Karpas-422 (cell line): ENCODE data around the gene SPON1. TPM values are rescaled to one million over a fixed set of nuclear protein-coding genes. Genes with fewer than 3 reads are reported as not detected.

Experiments used
- DNase-seq: peaks from one replicate; pipeline ENCODE4 v3.0.0-alpha.2; 2015
- H2AFZ ChIP-seq: fragments of 200-600 bp; sonication (generic); 2 replicates; pipeline ENCODE4 v1.6.1; 2014; ENCODE audit warnings: antibody characterized with exemption, low read length, mixed read lengths
- H3K27ac ChIP-seq: fragments of 200-600 bp; sonication (generic); 2 replicates; pipeline ENCODE4 v1.5.1; 2014; ENCODE audit warnings: mild to moderate bottlenecking, low read length, moderate library complexity
- H3K27me3 ChIP-seq: fragments of 200-600 bp; sonication (generic); 2 replicates; pipeline ENCODE4 v1.6.1; 2014; ENCODE audit warnings: low read length, mixed read lengths
- H3K36me3 ChIP-seq: fragments of 200-600 bp; sonication (generic); 2 replicates; pipeline ENCODE4 v1.6.1; 2014; ENCODE audit warnings: low read length, mixed read lengths; ENCODE audit not compliant: insufficient read depth
- H3K4me1 ChIP-seq: fragments of 200-600 bp; sonication (generic); 2 replicates; pipeline ENCODE4 v1.6.1; 2014; ENCODE audit warnings: mild to moderate bottlenecking, low read length, mixed read lengths
- H3K4me2 ChIP-seq: fragments of 200-600 bp; sonication (generic); 2 replicates; pipeline ENCODE4 v1.6.1; 2014; ENCODE audit warnings: low read length, low read depth, mild to moderate bottlenecking; ENCODE audit not compliant: poor library complexity, severe bottlenecking
- H3K4me3 ChIP-seq: fragments of 200-600 bp; sonication (generic); 2 replicates; pipeline ENCODE4 v1.5.1; 2014; ENCODE audit warnings: mild to moderate bottlenecking, antibody characterized with exemption, low read length, mixed read lengths
- H3K79me2 ChIP-seq: fragments of 200-600 bp; sonication (generic); 2 replicates; pipeline ENCODE4 v1.6.1; 2014; ENCODE audit warnings: mild to moderate bottlenecking, low read length, mixed read lengths
- H3K9ac ChIP-seq: fragments of 200-600 bp; sonication (generic); 2 replicates; pipeline ENCODE4 v1.6.0; 2014; ENCODE audit warnings: low read length
- H3K9me2 ChIP-seq: fragments of 200-600 bp; sonication (generic), shearing (Covaris generic); replicated peaks from 2 replicates; pipeline ENCODE4 v1.6.0; 2014; ENCODE audit warnings: mild to moderate bottlenecking, low read length, moderate library complexity; ENCODE audit not compliant: insufficient read depth
- H3K9me3 ChIP-seq: fragments of 300-700, 200-600 bp; sonication (generic); 2 replicates; pipeline ENCODE4 v1.6.1; 2014; ENCODE audit warnings: low read length, mixed read lengths
- H4K20me1 ChIP-seq: fragments of 200-600 bp; sonication (generic); 2 replicates; pipeline ENCODE4 v1.6.1; 2014; ENCODE audit warnings: mild to moderate bottlenecking, antibody characterized with exemption, low read length, low read depth; ENCODE audit not compliant: insufficient read depth
- total RNA-seq: library from RNA; depleted of rRNA; stranded (reverse); fragments of >200 nt; shearing (Covaris generic); gene quantifications from 2 replicates; pipeline ENCODE4 v1.2.3, GENCODE V29; 2014; ENCODE audit warnings: low replicate concordance

Gene SPON1
- total RNA-seq, 1 experiment from 2014 or later = not detected

DNA sequence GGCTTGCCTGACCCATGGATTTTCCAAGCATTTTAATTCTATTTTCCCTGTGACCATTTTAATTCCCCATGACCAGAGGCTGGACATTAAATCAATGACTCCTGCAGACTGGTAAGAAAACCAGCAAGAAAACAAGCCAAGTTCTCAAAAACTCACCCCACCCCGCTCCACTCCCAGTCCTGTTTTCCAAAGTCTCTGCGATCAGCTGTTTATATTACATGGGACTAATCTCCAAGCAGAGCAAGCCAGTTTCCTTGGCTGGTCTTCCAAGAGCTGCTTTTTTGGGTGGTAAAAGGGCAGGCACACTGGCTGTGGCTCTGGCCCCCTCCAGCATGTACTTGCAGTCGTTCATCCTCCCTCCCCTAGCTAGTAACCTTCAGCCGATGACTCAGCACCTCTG is 298.5 kb downstream of the SPON1 start:
- Histone ChIP-seq H2AFZ (no peak overlapping the region), H3K9ac (no peak overlapping the region), H3K36me3 (no peaks in the 10 kb centered on the region), H4K20me1 (no peaks in the 10 kb centered on the region), H3K27me3 (no peaks in the 10 kb centered on the region), H3K27ac (no peak overlapping the region), H3K4me3 (no peak overlapping the region), H3K4me2 (no peak overlapping the region), H3K9me3 (no peaks in the 10 kb centered on the region), H3K4me1 (no peaks in the 10 kb centered on the region), H3K9me2 (no peaks in the 10 kb centered on the region), H3K79me2 (no peaks in the 10 kb centered on the region)
- no peak for DNase-seq

DNA sequence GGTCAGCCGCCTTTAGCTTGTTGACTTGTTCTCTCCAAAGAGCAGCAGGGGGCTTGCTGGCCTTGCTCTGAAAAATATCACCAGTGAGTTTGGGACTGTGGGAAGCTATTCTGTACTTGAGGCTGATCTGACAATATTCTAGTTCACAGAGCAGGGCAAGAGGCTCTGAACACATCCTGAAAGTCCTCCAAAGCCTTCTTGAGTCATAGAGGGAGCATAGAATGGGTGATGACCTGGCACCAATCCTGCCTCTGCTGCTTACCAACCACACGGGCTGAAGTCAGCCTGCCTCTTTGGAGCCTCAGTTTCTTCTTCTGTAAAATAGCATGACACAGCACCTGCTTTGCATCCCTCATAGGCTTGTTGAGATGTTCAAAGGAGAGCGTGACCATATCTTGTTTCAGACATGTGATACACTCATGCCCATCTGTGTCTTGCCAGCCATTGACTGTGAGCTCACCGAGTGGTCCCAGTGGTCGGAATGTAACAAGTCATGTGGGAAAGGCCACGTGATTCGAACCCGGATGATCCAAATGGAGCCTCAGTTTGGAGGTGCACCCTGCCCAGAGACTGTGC is 299.8 kb downstream of the SPON1 start:
- H4K20me1 ChIP-seq = no peaks in the 10 kb centered on the region
- no peaks in the 10 kb centered on the region for H3K9me3 ChIP-seq
- no peak overlapping the region for H3K9ac ChIP-seq
- H2AFZ ChIP-seq = no peak overlapping the region
- no peaks in the 10 kb centered on the region for H3K9me2 ChIP-seq
- H3K79me2 ChIP-seq = no peaks in the 10 kb centered on the region
- no peak for DNase-seq
- H3K27me3 ChIP-seq = no peaks in the 10 kb centered on the region
- H3K4me3 ChIP-seq = no peak overlapping the region
- no peak overlapping the region for H3K27ac ChIP-seq
- no peaks in the 10 kb centered on the region for H3K4me1 ChIP-seq
- H3K4me2 ChIP-seq = no peak overlapping the region
- H3K36me3 ChIP-seq = no peaks in the 10 kb centered on the region

DNA sequence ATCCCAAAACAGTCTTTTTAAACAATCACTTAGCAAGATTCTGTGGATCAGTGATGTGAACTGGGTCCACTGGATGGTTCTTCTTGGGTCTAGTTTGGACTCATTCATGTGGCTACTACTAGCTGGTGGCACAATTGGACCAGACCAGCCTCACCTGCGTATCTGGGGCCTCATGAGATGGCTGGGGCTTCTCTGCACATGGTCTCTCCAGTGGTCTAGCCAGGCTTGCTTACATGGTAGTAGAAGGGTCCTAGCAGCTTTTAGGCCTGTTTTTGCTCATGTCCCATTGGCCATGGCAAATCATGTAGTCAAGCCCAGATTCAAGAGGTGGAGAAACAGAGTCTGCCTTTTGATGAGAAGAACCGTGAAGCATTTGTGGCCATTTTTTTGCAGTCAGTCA is 302.4 kb downstream of the SPON1 start:
- no peaks in the 10 kb centered on the region; the same call in 1 of the 2 replicates for H3K4me1 ChIP-seq
- H3K27ac ChIP-seq = no peak overlapping the region
- no peaks in the 10 kb centered on the region for H4K20me1 ChIP-seq
- H3K36me3 ChIP-seq = no peaks in the 10 kb centered on the region
- H3K9me3 ChIP-seq = no peaks in the 10 kb centered on the region
- H2AFZ ChIP-seq = no peak overlapping the region
- no peak for DNase-seq
- no peaks in the 10 kb centered on the region for H3K9me2 ChIP-seq
- H3K4me3 ChIP-seq = no peak overlapping the region
- no peaks in the 10 kb centered on the region for H3K79me2 ChIP-seq
- no peak overlapping the region for H3K9ac ChIP-seq
- no peak overlapping the region for H3K4me2 ChIP-seq
- H3K27me3 ChIP-seq = no peaks in the 10 kb centered on the region

DNA sequence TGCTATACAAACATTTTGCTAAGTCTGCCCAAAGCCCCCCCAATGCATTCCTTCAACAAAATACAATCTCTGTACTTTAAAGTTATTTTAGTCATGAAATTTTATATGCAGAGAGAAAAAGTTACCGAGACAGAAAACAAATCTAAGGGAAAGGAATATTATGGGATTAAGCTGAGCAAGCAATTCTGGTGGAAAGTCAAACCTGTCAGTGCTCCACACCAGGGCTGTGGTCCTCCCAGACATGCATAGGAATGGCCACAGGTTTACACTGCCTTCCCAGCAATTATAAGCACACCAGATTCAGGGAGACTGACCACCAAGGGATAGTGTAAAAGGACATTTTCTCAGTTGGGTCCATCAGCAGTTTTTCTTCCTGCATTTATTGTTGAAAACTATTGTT is 304.1 kb downstream of the SPON1 start:
- Histone ChIP-seq H3K36me3 (no peaks in the 10 kb centered on the region), H3K9me2 (no peaks in the 10 kb centered on the region), H3K79me2 (no peaks in the 10 kb centered on the region), H3K27me3 (no peaks in the 10 kb centered on the region), H3K9me3 (no peaks in the 10 kb centered on the region), H4K20me1 (no peaks in the 10 kb centered on the region), H3K4me2 (no peak overlapping the region), H3K4me3 (no peak overlapping the region), H3K27ac (no peak overlapping the region), H3K4me1 (no peaks in the 10 kb centered on the region; the same call in 1 of the 2 replicates), H3K9ac (no peak overlapping the region), H2AFZ (no peak overlapping the region)
- DNase-seq = no peak

DNA sequence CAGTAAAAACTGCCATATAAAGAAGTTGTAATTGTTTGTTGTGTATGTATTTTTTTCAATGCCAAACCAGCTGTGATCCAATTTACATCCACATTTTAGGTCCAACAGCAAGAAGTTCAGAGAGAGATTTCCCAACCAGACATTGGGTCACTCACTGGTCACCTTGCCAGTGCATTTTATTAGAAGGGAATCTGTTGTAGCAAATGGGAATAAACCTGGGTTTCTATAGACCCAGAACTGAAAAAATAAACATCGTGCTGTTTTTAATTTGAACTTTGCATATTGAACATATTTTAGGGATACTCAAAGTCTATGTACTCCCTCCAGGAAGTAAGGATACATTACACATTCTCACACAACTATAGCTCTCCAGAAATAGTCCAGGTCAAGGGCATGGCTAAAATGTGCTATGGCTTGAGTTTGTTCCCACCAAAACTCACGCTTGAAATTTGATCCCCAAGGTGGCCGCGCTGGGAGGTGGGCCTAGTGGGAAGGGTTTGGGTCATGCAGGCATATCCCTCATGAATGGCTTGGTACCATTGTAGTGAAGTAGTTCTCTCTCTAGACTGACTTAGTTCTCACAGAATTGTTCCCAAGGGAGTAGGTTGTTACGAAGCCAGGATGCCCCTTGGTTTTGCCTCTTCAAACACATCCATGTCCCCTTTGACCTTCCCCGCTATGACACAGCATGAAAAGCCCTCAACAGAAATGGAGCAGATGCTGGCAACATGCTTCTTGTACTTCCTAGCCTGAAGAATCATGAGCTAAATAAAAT is 305.5 kb downstream of the SPON1 start:
- Histone ChIP-seq H2AFZ (no peak overlapping the region), H3K4me2 (no peak overlapping the region), H3K27ac (no peak overlapping the region), H3K36me3 (no peaks in the 10 kb centered on the region), H3K79me2 (no peaks in the 10 kb centered on the region), H3K4me1 (no peaks in the 10 kb centered on the region; the same call in 1 of the 2 replicates), H3K9me3 (no peaks in the 10 kb centered on the region), H3K4me3 (no peak overlapping the region), H3K9ac (no peak overlapping the region), H4K20me1 (no peaks in the 10 kb centered on the region), H3K27me3 (no peaks in the 10 kb centered on the region), H3K9me2 (no peaks in the 10 kb centered on the region)
- DNase-seq = no peak

DNA sequence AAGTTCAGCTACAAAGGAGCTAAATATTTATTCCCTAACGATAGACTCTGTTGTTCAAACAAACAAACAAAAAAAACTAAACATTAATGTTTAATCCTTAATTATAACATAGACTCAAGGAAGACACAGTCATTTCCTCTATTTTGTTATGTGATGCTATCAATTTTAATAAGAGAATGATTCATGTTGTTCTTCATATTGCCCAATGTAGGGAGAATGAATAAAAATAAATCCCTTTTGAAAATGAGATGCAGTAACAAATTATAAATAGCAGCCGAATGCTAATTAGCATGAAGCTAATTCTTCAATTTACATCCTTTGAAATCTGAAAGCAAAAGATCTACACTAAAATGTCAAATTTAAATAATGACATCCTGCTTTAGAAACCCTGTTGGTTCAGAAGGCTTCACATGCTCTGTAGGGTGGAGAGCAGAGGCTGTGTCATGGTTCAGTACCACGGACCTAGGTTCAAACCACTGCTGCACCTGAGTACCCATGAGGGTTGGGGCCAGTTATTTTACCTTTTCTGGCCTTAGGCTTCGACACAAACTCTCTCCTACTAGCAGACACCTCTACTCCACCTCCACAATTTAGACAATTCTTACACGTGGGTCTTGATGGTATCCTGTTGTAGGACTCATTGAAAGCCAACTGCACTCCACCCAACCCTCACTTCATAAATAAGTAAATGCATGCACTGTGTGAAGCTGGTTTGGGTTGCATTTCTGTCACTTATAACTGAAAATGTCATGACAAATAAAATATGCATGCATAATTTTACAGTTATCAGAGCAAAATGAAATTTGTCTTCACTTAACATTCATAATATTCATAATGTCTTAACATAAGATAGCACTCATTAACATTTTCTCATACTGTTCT is 307.4 kb downstream of the SPON1 start:
- H3K9me3 ChIP-seq = no peaks in the 10 kb centered on the region
- no peak overlapping the region for H3K4me3 ChIP-seq
- H4K20me1 ChIP-seq = no peaks in the 10 kb centered on the region
- H3K4me1 ChIP-seq = no peaks in the 10 kb centered on the region; the same call in 1 of the 2 replicates
- H3K79me2 ChIP-seq = no peaks in the 10 kb centered on the region
- no peaks in the 10 kb centered on the region for H3K27me3 ChIP-seq
- H3K27ac ChIP-seq = no peak overlapping the region
- H3K4me2 ChIP-seq = no peak overlapping the region
- no peak overlapping the region for H2AFZ ChIP-seq
- H3K9me2 ChIP-seq = no peaks in the 10 kb centered on the region
- H3K36me3 ChIP-seq = no peaks in the 10 kb centered on the region
- no peak overlapping the region for H3K9ac ChIP-seq
- no peak for DNase-seq

DNA sequence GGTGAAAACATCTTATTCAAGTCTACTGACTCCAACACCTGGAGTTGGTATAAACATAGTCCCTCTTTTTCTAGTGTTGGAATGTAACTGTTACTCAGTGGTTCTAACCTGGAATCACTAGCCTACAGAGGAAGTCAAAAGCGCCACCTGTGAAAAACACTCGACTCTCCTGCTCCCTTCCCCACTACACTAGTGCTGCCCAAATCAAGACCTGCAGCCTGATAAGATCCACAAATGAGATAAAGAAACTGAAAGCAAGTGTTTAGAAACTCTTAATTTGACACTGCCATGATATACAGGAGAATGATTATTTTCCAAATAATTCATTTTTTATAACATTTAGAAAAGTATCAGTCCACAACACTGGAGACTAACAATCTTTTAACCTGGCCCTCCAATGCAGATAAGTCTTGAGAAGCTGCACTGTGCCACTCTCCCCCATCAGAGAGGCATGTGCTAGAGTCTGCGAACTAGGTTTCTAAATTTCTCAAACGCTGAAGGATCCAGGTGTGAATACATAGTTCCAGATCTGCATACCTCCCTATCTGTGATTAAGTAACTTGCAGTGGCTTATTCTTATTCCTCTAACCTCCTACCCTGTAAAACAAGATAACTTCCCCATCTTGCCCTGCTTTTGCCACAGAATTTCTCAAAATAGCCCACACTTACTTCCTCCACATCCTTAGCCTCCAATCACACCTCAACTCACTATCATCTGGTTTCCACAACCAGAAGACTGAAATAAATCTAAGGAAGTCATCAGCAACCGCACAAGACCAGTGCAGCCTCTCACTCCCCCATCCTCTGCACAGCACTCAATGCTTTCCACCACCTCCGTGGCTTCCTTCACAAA is 308.4 kb downstream of the SPON1 start:
- Histone ChIP-seq H3K9ac (no peak overlapping the region), H3K9me2 (no peaks in the 10 kb centered on the region), H3K27ac (no peak overlapping the region), H3K4me2 (no peak overlapping the region), H3K27me3 (no peaks in the 10 kb centered on the region), H3K36me3 (no peaks in the 10 kb centered on the region), H3K79me2 (no peaks in the 10 kb centered on the region), H3K4me1 (no peaks in the 10 kb centered on the region; the same call in 1 of the 2 replicates), H2AFZ (no peak overlapping the region), H3K9me3 (no peaks in the 10 kb centered on the region), H4K20me1 (no peaks in the 10 kb centered on the region), H3K4me3 (no peak overlapping the region)
- no peak for DNase-seq
